Activated CD4-positive, alpha-beta memory T cell treated with anti-CD3 and anti-CD28 coated beads, Interleukin-2, amount 10 ng/mL, durations not matched to agents 7 days and 5 days (primary cell): ENCODE measurements around the gene RGS16. TPM values are rescaled to one million over a fixed set of nuclear protein-coding genes. Genes with fewer than 3 reads are reported as not detected.

Source experiments
- CTCF ChIA-PET: fragments of 350-600 bp; sonication (Branson Sonifier 250); formaldehyde crosslinking; loops from one replicate; lab custom pipeline; 2021; ENCODE audit warnings: antibody characterized with exemption, inconsistent platforms; lab: Charles Lee
- POLR2A ChIA-PET: fragments of 350-600 bp; sonication (Branson Sonifier 250); formaldehyde crosslinking; loops from one replicate; lab custom pipeline; 2021; ENCODE audit warnings: antibody characterized with exemption; lab: Charles Lee
- DNase-seq: peaks from one replicate; pipeline ENCODE4 v3.0.0-alpha.2; 2020
- H3K27ac Mint-ChIP-seq: one replicate; pipeline ENCODE4 v1.8.0; 2021; ENCODE audit warnings: mild to moderate bottlenecking, mixed read lengths
- H3K27me3 Mint-ChIP-seq: one replicate; pipeline ENCODE4 v1.8.0; 2021; ENCODE audit warnings: mixed read lengths
- H3K36me3 Mint-ChIP-seq: one replicate; pipeline ENCODE4 v1.8.0; 2021; ENCODE audit warnings: low read depth, mixed read lengths
- H3K4me1 Mint-ChIP-seq: one replicate; pipeline ENCODE4 v1.8.0; 2021; ENCODE audit warnings: mixed read lengths
- H3K4me3 Mint-ChIP-seq: one replicate; pipeline ENCODE4 v1.8.0; 2021; ENCODE audit warnings: mild to moderate bottlenecking, mixed read lengths
- H3K9me3 Mint-ChIP-seq: one replicate; pipeline ENCODE4 v1.8.0; 2021; ENCODE audit warnings: mixed read lengths
- total RNA-seq, 2 experiments: library from RNA; stranded (reverse); gene quantifications; one replicate each; pipeline ENCODE4 v1.2.3, GENCODE V29; 2021

RGS16 gene
- total RNA-seq, 2 experiments from 2014 or later, result 6.4 to 6.9 TPM

DNA sequence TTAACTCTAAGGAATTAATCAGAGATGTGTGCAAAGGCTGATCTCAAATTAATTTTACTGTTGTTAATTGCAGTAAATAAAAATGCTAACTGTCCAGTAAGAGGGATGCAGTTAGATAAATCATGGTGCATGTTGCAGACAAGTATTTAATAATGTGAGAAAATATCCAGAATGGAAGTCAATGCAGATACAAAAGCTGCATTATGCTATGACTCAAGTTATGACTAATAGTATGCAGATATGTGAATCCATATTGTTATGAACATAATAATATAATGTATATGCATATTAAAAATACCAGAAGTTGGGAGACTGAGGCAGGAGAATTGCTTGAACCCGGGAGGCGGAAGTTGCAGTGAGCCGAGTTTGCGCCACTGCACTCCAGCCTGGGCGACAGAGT lies 36.6 kb downstream of the RGS16 start:
- peaks cover 1% of the 10 kb centered on the region for H3K4me1 Mint-ChIP-seq
- H3K27ac Mint-ChIP-seq, result no peak overlapping the region
- H3K4me3 Mint-ChIP-seq, result no peak overlapping the region
- DNase-seq, result no peak
- peaks cover 6% of the 10 kb centered on the region for H3K27me3 Mint-ChIP-seq
- H3K9me3 Mint-ChIP-seq, result no peaks in the 10 kb centered on the region
- ChIA-PET CTCF (interaction anchor here (0.6 kb wide), 1 partner anchor 49 kb away, joined by 3 read pairs; no protein-coding TSS in a partner anchor), POLR2A (no interaction called here)
- no peaks in the 10 kb centered on the region for H3K36me3 Mint-ChIP-seq

GRCh38 chr1:182565537-182565936 lies 38.7 kb downstream of the RGS16 start:
- ChIA-PET POLR2A (no interaction called here), CTCF (no interaction called here)
- H3K9me3 Mint-ChIP-seq, result no peaks in the 10 kb centered on the region
- no peak overlapping the region for H3K27ac Mint-ChIP-seq
- no peak for DNase-seq
- H3K27me3 Mint-ChIP-seq, result peaks cover 6% of the 10 kb centered on the region
- peaks cover 1% of the 10 kb centered on the region for H3K4me1 Mint-ChIP-seq
- no peaks in the 10 kb centered on the region for H3K36me3 Mint-ChIP-seq
- H3K4me3 Mint-ChIP-seq, result no peak overlapping the region

GRCh38 chr1:182564406-182565004 lies 39.7 kb downstream of the RGS16 start:
- DNase-seq, result no peak
- H3K36me3 Mint-ChIP-seq, result no peaks in the 10 kb centered on the region
- peaks cover 6% of the 10 kb centered on the region for H3K27me3 Mint-ChIP-seq
- ChIA-PET POLR2A (interaction anchor here (1.3 kb wide), 1 partner anchor 10 kb away, joined by 3 read pairs; no protein-coding TSS in a partner anchor), CTCF (no interaction called here)
- peaks cover 1% of the 10 kb centered on the region for H3K4me1 Mint-ChIP-seq
- H3K9me3 Mint-ChIP-seq, result no peaks in the 10 kb centered on the region
- H3K27ac Mint-ChIP-seq, result no peak overlapping the region
- H3K4me3 Mint-ChIP-seq, result no peak overlapping the region

DNA sequence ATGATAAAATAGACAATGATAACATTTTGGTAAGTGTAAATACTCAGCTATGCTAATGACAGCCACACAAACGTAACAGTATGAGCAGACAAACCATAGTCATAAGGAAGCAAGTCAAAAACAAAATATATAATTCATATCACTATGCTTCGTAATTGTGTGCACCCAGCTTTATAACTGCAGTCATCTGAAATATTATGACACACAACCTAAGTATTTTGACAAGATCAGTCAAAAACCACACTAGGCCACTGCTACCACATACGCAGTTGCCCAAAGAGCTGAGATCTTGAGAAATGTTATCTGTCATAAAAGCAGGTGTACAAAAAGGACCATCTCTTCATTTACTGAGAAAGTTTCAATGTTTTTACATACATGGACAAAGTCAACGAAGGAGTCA lies 41.1 kb downstream of the RGS16 start:
- ChIA-PET POLR2A (no interaction called here), CTCF (no interaction called here)
- Mint-ChIP-seq H3K36me3 (no peaks in the 10 kb centered on the region), H3K27me3 (peaks cover 6% of the 10 kb centered on the region), H3K4me3 (no peak overlapping the region), H3K9me3 (no peaks in the 10 kb centered on the region), H3K4me1 (peaks cover 1% of the 10 kb centered on the region), H3K27ac (no peak overlapping the region)
- DNase-seq, result no peak

DNA sequence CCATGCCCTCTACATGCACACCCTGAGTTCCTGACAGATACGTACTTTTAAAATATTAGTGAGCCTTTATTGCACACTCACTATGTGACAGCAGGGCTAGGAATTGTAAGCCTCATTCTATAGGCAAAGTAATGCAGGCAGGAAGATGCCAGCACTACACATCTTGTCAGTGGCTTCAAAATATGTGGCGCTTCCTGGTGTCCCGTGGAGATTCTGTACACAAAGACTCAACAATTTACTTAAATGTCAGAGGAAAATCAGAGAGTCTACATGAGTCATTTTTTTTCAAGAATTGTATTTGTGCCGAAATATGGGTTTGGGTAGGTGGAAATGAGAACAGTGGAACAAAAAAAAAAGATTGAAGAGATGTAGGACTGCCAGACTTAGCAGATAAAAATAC lies 42.7 kb downstream of the RGS16 start:
- Mint-ChIP-seq H3K36me3 (no peaks in the 10 kb centered on the region), H3K27ac (no peak overlapping the region), H3K4me3 (no peak overlapping the region), H3K27me3 (peaks cover 6% of the 10 kb centered on the region), H3K4me1 (peaks cover 1% of the 10 kb centered on the region), H3K9me3 (no peaks in the 10 kb centered on the region)
- ChIA-PET POLR2A (no interaction called here), CTCF (no interaction called here)
- DNase-seq, result no peak

DNA sequence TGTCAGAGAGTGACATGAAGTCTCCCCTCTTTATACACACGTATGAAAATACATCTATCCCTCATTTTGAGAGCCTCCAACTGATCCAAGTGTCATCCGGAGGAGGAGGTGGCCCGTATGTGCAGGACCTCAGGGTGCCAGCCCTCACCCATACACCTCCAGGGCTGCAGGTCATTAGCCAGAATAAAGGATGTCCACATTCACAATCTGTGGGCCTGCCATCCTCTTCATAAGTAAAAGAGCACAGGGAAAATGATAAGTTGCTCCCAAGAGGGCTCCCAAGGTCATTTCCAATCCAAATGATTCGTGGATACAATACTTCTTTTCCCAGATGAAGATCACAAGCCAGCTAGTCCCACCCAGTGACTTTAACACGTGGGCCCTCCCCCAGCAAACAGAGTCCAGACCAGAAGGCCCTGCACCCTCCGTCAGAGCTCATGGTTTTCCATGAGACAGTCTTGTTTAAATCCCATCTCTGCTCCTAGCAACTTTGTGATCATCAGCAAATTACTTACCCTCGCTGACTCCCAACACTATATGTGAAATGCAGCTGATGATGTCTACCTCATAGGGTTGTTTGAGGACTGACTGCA lies 43.7 kb downstream of the RGS16 start:
- peaks cover 5% of the 10 kb centered on the region for H3K27me3 Mint-ChIP-seq
- peaks cover 1% of the 10 kb centered on the region for H3K4me1 Mint-ChIP-seq
- H3K9me3 Mint-ChIP-seq, result no peaks in the 10 kb centered on the region
- H3K4me3 Mint-ChIP-seq, result no peak overlapping the region
- H3K27ac Mint-ChIP-seq, result no peak overlapping the region
- POLR2A ChIA-PET, result no interaction called here
- DNase-seq, result no peak
- no peaks in the 10 kb centered on the region for H3K36me3 Mint-ChIP-seq
- CTCF ChIA-PET, result no interaction called here

DNA sequence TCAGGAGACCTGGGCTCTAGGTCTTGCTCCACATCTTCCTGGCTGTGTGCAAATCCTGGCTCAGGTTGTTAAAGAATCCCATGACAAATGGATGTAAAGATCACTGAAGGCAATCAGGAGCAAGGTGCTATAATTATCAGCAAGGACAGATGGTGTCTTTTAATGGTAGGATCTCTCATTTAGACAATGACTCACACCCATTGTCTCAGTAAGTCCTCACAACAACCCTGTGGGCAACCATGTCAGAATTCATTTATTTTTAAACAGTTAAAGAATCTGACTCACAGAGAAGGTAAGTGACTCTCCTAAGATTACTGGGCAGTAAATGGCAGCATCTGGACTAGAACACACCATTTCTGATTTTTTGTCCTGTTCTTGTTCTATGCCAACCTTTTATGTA lies 47.9 kb downstream of the RGS16 start:
- no peaks in the 10 kb centered on the region for H3K36me3 Mint-ChIP-seq
- CTCF ChIA-PET, result no interaction called here
- no peak for DNase-seq
- no peak overlapping the region for H3K27ac Mint-ChIP-seq
- no peaks in the 10 kb centered on the region for H3K27me3 Mint-ChIP-seq
- H3K4me3 Mint-ChIP-seq, result no peak overlapping the region
- POLR2A ChIA-PET, result no interaction called here
- no peaks in the 10 kb centered on the region for H3K9me3 Mint-ChIP-seq
- H3K4me1 Mint-ChIP-seq, result no peaks in the 10 kb centered on the region

DNA sequence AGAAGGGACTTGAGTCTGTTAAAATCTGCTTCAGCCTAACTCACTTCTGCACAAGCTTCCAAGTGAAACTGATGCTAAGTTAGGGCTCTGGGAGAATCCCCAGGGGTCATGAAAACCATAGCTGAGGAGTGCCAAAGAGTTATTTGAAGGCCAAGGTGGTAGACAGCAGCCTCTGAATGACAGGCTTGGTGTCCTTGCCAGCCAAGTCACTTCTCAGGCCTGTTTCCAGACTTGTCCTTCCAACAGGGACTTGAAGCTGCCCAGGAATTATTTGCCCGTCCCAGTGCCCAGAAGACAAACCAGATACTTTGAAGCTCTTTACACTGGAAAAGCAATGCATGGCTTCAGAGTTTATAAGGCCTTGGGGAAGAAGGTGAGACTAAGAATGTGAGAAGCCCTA lies 48.7 kb downstream of the RGS16 start:
- no peak for DNase-seq
- no peak overlapping the region for H3K27ac Mint-ChIP-seq
- no peaks in the 10 kb centered on the region for H3K27me3 Mint-ChIP-seq
- no peaks in the 10 kb centered on the region for H3K36me3 Mint-ChIP-seq
- H3K4me3 Mint-ChIP-seq, result no peak overlapping the region
- H3K9me3 Mint-ChIP-seq, result no peaks in the 10 kb centered on the region
- ChIA-PET POLR2A (no interaction called here), CTCF (no interaction called here)
- no peaks in the 10 kb centered on the region for H3K4me1 Mint-ChIP-seq

DNA sequence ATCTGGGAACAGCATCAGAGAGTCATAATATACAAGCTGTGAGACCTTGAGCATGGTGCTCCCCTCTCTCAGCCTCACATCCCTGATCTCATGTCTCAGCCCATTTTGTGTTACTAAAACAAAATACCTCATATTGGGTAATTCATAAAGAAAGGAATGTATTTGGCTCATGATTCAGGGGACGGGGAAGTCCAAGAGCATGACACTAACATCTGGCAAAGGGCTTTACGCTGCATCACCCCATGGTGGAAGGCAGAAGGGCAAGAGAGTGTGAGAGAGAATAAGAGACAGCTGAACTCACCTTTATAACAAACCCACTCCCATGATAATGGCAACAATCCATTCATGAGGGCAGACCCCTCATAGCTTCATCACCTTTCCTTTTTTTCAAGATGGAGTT lies 51.7 kb downstream of the RGS16 start:
- H3K27me3 Mint-ChIP-seq, result no peaks in the 10 kb centered on the region
- no peak overlapping the region for H3K27ac Mint-ChIP-seq
- H3K4me3 Mint-ChIP-seq, result no peak overlapping the region
- POLR2A ChIA-PET, result no interaction called here
- DNase-seq, result no peak
- CTCF ChIA-PET, result no interaction called here
- no peaks in the 10 kb centered on the region for H3K36me3 Mint-ChIP-seq
- H3K9me3 Mint-ChIP-seq, result no peaks in the 10 kb centered on the region
- H3K4me1 Mint-ChIP-seq, result no peaks in the 10 kb centered on the region

DNA sequence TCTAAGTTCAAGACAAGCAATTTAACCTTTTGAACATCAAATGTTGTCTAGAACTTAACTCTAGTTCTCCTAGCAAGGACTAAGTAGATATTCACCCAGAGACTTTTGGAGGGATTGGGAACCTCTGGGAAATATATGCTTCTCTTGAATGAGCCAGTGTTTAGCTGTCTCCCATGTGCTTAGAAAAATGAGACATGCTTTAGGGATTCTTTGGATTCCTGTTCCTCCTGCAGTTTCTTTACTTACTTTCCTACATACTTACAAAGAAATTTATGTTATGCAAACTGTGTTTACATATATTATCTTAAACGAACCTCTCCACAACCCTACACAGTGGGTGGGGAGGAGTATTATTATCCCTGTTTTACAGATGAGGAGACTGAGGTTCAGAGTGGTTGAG lies 54.4 kb downstream of the RGS16 start:
- ChIA-PET CTCF (no interaction called here), POLR2A (no interaction called here)
- no peak overlapping the region for H3K4me3 Mint-ChIP-seq
- DNase-seq, result no peak
- H3K27ac Mint-ChIP-seq, result no peak overlapping the region
- no peaks in the 10 kb centered on the region for H3K4me1 Mint-ChIP-seq
- peaks cover 5% of the 10 kb centered on the region for H3K27me3 Mint-ChIP-seq
- H3K9me3 Mint-ChIP-seq, result no peaks in the 10 kb centered on the region
- no peaks in the 10 kb centered on the region for H3K36me3 Mint-ChIP-seq

GRCh38 chr1:182549346-182549745 lies 54.8 kb downstream of the RGS16 start:
- Mint-ChIP-seq H3K27me3 (peaks cover 9% of the 10 kb centered on the region), H3K36me3 (no peaks in the 10 kb centered on the region), H3K4me1 (no peaks in the 10 kb centered on the region), H3K4me3 (no peak overlapping the region), H3K27ac (no peak overlapping the region), H3K9me3 (no peaks in the 10 kb centered on the region)
- ChIA-PET POLR2A (no interaction called here), CTCF (no interaction called here)
- DNase-seq, result no peak

Other genes starting within 250 kb of the RGS16 start
- gene GLUL, start 212.6 kb downstream of the RGS16 start, total RNA-seq, result 100 to 1,000 TPM; 227 to 228 TPM
- gene TEDDM1, start 203.7 kb downstream of the RGS16 start, total RNA-seq, result not detected
- gene RGSL1, start 154.2 kb downstream of the RGS16 start, total RNA-seq, result not detected
- gene RNASEL, start 15.1 kb downstream of the RGS16 start, total RNA-seq, result 1 to 10 TPM; 8.4 to 8.8 TPM
- gene RGS8, start 80.2 kb upstream of the RGS16 start, total RNA-seq, result not detected
- gene NPL, start 185.4 kb upstream of the RGS16 start, total RNA-seq, result 1 to 10 TPM; 3.7 to 5.0 TPM
- gene DHX9, start 235.0 kb upstream of the RGS16 start, total RNA-seq, result 100 to 1,000 TPM; 163 to 171 TPM